ENCODE measurements around the gene DENND1A. TPM values are rescaled to one million over a fixed set of nuclear protein-coding genes. Genes with fewer than 3 reads are reported as not detected.

DENND1A gene
- total and polyA plus RNA-seq, 2 experiments from 2014 or later = 13.1 to 28.7 TPM

GRCh38 chr9:123335193-123335985 is 594.5 kb downstream of the DENND1A start (continued):
- TF ChIP-seq ZNF462 (CRISPR knock-in tag; IDR thresholded peaks at IDR 0.05) (no peak), EZH2 (IDR thresholded peaks at IDR 0.05; ENCODE audit: low read depth, unreplicated experiment) (no peak), NANOG (IDR thresholded peaks at IDR 0.05; ENCODE audit: borderline replicate concordance) (no peak)

GRCh38 chr9:123334639-123335038 is 595.3 kb downstream of the DENND1A start:
- H3K4me1 ChIP-seq (ENCODE audit: insufficient read depth) = peaks cover 18% of the 10 kb centered on the region; the same call in 1 of the 2 replicates
- peaks cover 22% of the 10 kb centered on the region for H3K4me1 Mint-ChIP-seq
- H3K27ac Mint-ChIP-seq = no peak overlapping the region
- ATAC-seq = no peak
- H3K27ac ChIP-seq (ENCODE audit: low read depth) = no peak overlapping the region
- H3K36me3 ChIP-seq (ENCODE audit: insufficient read depth) = no peaks in the 10 kb centered on the region
- H3K36me3 Mint-ChIP-seq (ENCODE audit: low read depth) = no peaks in the 10 kb centered on the region
- no peak overlapping the region for H2AFZ ChIP-seq
- no peaks in the 10 kb centered on the region for H3K27me3 ChIP-seq (ENCODE audit: insufficient read depth)
- H3K4me2 ChIP-seq = no peak overlapping the region
- no peaks in the 10 kb centered on the region for H4K20me1 ChIP-seq (replicated peaks; ENCODE audit: insufficient read depth)
- no peaks in the 10 kb centered on the region for H3K9me3 Mint-ChIP-seq
- no peak for DNase-seq (ENCODE audit: low spot score)
- no peak overlapping the region for H3K4me3 ChIP-seq
- no peak overlapping the region for H3K4me3 Mint-ChIP-seq
- peaks cover 4% of the 10 kb centered on the region for H3K27me3 Mint-ChIP-seq (ENCODE audit: insufficient read depth, low read depth, poor library complexity)
- H3K9me2 ChIP-seq (ENCODE audit: insufficient read depth) = no peaks in the 10 kb centered on the region
- no peaks in the 10 kb centered on the region for H3F3A ChIP-seq (replicated peaks; ENCODE audit: low read depth)
- H3K79me2 ChIP-seq (replicated peaks; ENCODE audit: insufficient read depth) = no peaks in the 10 kb centered on the region
- TF ChIP-seq REST (IDR thresholded peaks at IDR 0.05; ENCODE audit: unreplicated experiment) (no peak), CTCF (conservative IDR thresholded peaks at IDR 0.05; ENCODE audit: low read depth in 2 of 2) (no peak), JUNB (IDR thresholded peaks at IDR 0.05; ENCODE audit: unreplicated experiment) (no peak), CREB1 (CRISPR knock-in tag; IDR thresholded peaks at IDR 0.05; ENCODE audit: low read depth) (no peak), ZNF331 (CRISPR knock-in tag; IDR thresholded peaks at IDR 0.05; ENCODE audit: low read depth) (no peak)
